ENCODE results near the gene ENG.

The ENG gene

GRCh38 chr9:127779136-127779981 is 75.1 kb downstream of the ENG start:
- FAIRE-seq, result peak; percentile 81
- TF ChIP-seq TAF1 (IDR thresholded peaks at IDR 0.05; ENCODE audit: borderline replicate concordance, low read depth, low read length) (no peak), POLR2AphosphoS5 (IDR thresholded peaks at IDR 0.05; ENCODE audit: low read depth, low read length) (no peak), POLR2A (IDR thresholded peaks at IDR 0.05; ENCODE audit: low read depth, low read length) (no peak)
- no peak for DNase-seq (ENCODE audit: insufficient read length)

- DNase-seq (ENCODE audit: insufficient read length) (no peak), FAIRE-seq (no peak)
- TF ChIP-seq TAF1 (IDR thresholded peaks at IDR 0.05; ENCODE audit: borderline replicate concordance, low read depth, low read length) (no peak), POLR2A (IDR thresholded peaks at IDR 0.05; ENCODE audit: low read depth, low read length) (no peak), POLR2AphosphoS5 (IDR thresholded peaks at IDR 0.05; ENCODE audit: low read depth, low read length) (0 out of 2 replicates have a peak, but pooled peaks have one; percentile 14)
Observed at GRCh38 chr9:127778280-127779135, 76.0 kb downstream of the ENG start, which contains the start of gene SH2D3C. Gene SH2D3C (minus strand): TSS chr9:127778666. CDS start chr9:127778627, 39 bp downstream.

GRCh38 chr9:127777368-127777980 is 77.0 kb downstream of the ENG start:
- TF ChIP-seq TAF1 (IDR thresholded peaks at IDR 0.05; ENCODE audit: borderline replicate concordance, low read depth, low read length) (no peak), POLR2AphosphoS5 (IDR thresholded peaks at IDR 0.05; ENCODE audit: low read depth, low read length) (no peak), POLR2A (IDR thresholded peaks at IDR 0.05; ENCODE audit: low read depth, low read length) (no peak)
- no peak for DNase-seq (ENCODE audit: insufficient read length)
- no peak for FAIRE-seq

- FAIRE-seq (peak; percentile 14), DNase-seq (ENCODE audit: insufficient read length) (no peak)
- TF ChIP-seq TAF1 (IDR thresholded peaks at IDR 0.05; ENCODE audit: borderline replicate concordance, low read depth, low read length) (no peak), POLR2A (IDR thresholded peaks at IDR 0.05; ENCODE audit: low read depth, low read length) (no peak), POLR2AphosphoS5 (IDR thresholded peaks at IDR 0.05; ENCODE audit: low read depth, low read length) (no peak)
Observed at GRCh38 chr9:127776924-127777289, 77.6 kb downstream of the ENG start.

GRCh38 chr9:127776195-127776923 is 78.1 kb downstream of the ENG start:
- TF ChIP-seq TAF1 (IDR thresholded peaks at IDR 0.05; ENCODE audit: borderline replicate concordance, low read depth, low read length) (no peak), POLR2AphosphoS5 (IDR thresholded peaks at IDR 0.05; ENCODE audit: low read depth, low read length) (no peak), POLR2A (IDR thresholded peaks at IDR 0.05; ENCODE audit: low read depth, low read length) (peak; percentile 18; the same call in 1 of the 2 replicates)
- DNase-seq (ENCODE audit: insufficient read length) (peak; percentile 68), FAIRE-seq (peak; percentile 60)

GRCh38 chr9:127773981-127774380 is 80.5 kb downstream of the ENG start:
- FAIRE-seq (no peak), DNase-seq (ENCODE audit: insufficient read length) (no peak)
- TF ChIP-seq POLR2AphosphoS5 (IDR thresholded peaks at IDR 0.05; ENCODE audit: low read depth, low read length), result no peak
- no peak for TF ChIP-seq TAF1 (IDR thresholded peaks at IDR 0.05; ENCODE audit: borderline replicate concordance, low read depth, low read length)
- no peak for TF ChIP-seq POLR2A (IDR thresholded peaks at IDR 0.05; ENCODE audit: low read depth, low read length)

- no peak for DNase-seq (ENCODE audit: insufficient read length)
- TF ChIP-seq POLR2A (IDR thresholded peaks at IDR 0.05; ENCODE audit: low read depth, low read length), result no peak
- no peak for TF ChIP-seq POLR2AphosphoS5 (IDR thresholded peaks at IDR 0.05; ENCODE audit: low read depth, low read length)
- TF ChIP-seq TAF1 (IDR thresholded peaks at IDR 0.05; ENCODE audit: borderline replicate concordance, low read depth, low read length), result no peak
- no peak for FAIRE-seq
Observed at GRCh38 chr9:127773272-127773671, 81.2 kb downstream of the ENG start.

GRCh38 chr9:127772603-127773002 is 81.9 kb downstream of the ENG start:
- TF ChIP-seq POLR2AphosphoS5 (IDR thresholded peaks at IDR 0.05; ENCODE audit: low read depth, low read length) (no peak), POLR2A (IDR thresholded peaks at IDR 0.05; ENCODE audit: low read depth, low read length) (no peak), TAF1 (IDR thresholded peaks at IDR 0.05; ENCODE audit: borderline replicate concordance, low read depth, low read length) (no peak)
- FAIRE-seq, result no peak
- no peak for DNase-seq (ENCODE audit: insufficient read length)

- DNase-seq (ENCODE audit: insufficient read length) (no peak), FAIRE-seq (no peak)
- 0 out of 2 replicates have a peak, but pooled peaks have one; percentile 11 for TF ChIP-seq TAF1 (IDR thresholded peaks at IDR 0.05; ENCODE audit: borderline replicate concordance, low read depth, low read length)
- no peak for TF ChIP-seq POLR2A (IDR thresholded peaks at IDR 0.05; ENCODE audit: low read depth, low read length)
- TF ChIP-seq POLR2AphosphoS5 (IDR thresholded peaks at IDR 0.05; ENCODE audit: low read depth, low read length), result no peak
Observed at GRCh38 chr9:127771570-127772189, 82.8 kb downstream of the ENG start.

- TF ChIP-seq TAF1 (IDR thresholded peaks at IDR 0.05; ENCODE audit: borderline replicate concordance, low read depth, low read length) (no peak), POLR2AphosphoS5 (IDR thresholded peaks at IDR 0.05; ENCODE audit: low read depth, low read length) (no peak), POLR2A (IDR thresholded peaks at IDR 0.05; ENCODE audit: low read depth, low read length) (no peak)
- FAIRE-seq (peak; percentile 95), DNase-seq (ENCODE audit: insufficient read length) (peak; percentile 91)
Observed at GRCh38 chr9:127770905-127771569, 83.4 kb downstream of the ENG start.
